Activated effector memory CD4-positive, alpha-beta T cell treated with Interleukin-2 at 50 U/mL for 16 hours (primary cell): Measurements from ENCODE around the gene PRDM8.
"Not testable (repeated sequence)": the region's sequence is repeated elsewhere in the genome, so short reads cannot be mapped to it uniquely, and the experiment has no call there.

Source experiments
- DNase-seq: peaks from one replicate; pipeline ENCODE4 v3.0.0-alpha.2; 2020

The PRDM8 gene

DNA sequence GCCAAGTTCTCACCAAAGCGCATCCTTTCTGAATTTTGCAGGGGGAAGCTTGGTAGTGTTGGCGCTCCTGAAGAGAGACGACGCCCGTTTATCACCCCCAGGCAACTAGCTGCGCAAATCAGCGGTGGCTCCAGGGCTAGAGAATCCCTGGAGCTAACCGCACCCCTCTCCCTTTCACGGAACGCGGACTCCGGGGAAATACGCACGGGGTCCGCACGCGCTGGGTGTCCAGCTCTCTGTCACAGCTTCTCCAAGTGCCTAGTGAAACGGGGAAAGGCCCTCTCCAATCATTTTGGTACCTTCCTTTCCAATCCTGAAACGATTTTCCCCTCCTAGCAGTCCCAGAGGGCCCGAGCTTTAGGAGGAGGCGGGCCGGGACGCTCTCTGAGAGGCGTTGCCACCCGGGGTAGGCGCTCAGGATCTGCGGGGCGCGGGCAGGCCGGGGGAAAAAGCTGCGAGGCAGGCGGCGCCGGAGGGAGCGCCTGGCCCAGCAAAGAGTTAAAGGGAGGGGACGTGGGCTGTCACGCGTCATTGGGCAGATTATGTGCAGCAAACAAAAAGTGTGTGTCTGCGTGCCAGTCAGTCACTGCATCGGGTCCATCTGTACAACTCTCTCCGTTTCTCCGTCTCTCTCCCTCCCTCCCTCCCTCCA, at the start of gene PRDM8:
PRDM8 (plus strand) TSS at position 582 of the 652 bp plus-strand sequence. CDS start 2,578 bp downstream, outside the sequence.
- DNase-seq, result no peak

DNA sequence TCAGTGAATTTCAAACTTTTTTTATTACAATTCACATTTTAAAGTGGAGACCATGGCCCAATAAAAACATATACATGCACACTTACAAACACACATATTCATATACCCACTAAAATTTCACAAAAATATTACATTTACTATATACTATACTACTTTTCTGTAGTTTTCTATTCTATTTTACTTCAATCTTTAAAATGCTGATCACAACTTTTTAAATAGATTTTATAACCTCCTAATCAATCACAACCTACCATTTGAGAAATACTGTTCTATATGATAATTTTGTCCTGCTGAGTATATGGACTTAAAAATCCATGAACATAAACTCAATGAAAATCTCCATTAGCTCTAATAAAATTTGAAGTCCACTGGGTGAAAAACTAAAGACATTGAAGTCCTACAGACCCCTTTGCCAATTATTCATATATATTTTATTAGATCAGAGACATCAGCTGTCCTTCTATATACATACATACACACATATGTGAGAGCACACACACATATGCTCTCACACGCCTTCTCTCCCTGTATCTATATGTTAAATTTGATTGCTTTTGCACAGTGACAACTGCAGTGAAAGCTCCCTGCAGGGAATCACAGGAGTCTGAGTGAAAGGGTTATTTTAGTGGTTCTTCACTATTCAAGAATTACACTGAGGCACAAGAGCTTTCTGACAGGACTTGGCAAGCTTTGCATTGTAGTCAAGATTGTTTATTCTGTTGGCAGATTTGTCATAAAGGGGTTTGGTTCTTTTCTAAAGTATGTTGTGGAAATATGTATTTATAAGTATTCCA, 46.7 kb upstream of the PRDM8 start:
- DNase-seq, result no peak

DNA sequence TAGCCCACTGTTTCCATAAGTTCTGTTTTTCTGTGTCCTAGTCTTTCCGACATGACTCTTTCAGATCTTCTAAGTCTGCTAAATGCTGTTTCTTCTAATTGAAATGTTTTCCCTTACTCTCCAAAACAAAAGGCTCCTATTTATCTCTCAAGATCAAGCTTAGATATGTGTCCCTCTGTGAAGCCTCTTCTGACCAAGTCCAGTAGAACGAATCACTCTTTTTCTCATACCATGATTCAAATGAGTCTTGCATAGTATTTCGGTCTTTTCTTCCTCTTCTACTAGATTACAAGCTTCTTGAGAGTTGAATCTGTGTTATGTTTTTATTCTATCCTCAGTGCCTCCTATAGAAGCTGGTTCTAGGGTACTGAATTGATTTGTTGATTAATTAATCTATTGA, 45.3 kb upstream of the PRDM8 start:
- DNase-seq, result no peak

DNA sequence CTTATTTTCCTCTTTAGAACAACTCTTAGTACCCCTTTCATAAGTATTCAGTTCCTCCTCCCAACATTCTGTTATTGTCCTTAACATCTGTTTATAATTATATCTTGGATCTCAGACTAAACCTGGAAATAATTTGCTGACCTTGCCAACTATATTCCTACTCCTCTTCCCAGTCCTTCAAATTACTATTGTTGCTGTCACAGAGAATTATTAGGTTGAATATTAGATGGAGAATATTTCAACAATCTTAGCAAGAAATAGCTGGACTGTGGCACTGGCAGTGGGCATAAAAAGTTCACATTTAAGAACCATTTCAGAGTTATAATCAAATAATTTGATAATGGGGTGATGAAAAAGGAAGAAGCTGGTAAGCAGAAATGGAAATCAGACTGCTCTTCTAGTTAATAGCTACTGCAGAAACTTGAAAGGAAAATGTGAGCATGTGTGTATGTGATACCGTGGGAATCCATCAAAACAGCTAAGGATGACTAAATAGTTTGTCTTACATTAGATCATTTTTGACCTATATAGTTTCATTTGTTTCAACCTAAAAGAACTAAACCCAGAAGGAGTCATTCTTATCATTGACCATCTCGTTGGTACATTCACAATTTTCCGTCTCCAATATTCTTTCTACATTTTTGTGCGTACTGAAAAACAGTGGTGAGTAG, 43.3 kb upstream of the PRDM8 start:
- no peak for DNase-seq

DNA sequence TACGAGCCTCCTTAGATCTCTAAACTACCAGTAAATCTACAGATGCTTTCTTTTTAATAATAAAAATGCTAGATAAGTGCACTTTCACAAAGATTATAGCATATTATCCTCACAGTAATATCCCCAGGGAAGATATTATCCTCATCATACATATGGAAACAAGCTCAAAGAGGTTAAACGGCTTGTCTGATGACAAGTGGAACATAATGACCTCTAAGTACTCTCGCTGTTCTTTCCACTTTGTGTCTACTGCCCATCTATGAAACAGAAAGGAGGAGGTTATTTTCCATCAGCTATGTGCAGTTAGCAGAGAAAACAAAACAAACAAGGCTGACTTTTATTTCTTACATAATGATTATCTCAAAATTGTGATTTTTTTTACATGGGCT, 42.8 kb upstream of the PRDM8 start:
- DNase-seq, result no peak

DNA sequence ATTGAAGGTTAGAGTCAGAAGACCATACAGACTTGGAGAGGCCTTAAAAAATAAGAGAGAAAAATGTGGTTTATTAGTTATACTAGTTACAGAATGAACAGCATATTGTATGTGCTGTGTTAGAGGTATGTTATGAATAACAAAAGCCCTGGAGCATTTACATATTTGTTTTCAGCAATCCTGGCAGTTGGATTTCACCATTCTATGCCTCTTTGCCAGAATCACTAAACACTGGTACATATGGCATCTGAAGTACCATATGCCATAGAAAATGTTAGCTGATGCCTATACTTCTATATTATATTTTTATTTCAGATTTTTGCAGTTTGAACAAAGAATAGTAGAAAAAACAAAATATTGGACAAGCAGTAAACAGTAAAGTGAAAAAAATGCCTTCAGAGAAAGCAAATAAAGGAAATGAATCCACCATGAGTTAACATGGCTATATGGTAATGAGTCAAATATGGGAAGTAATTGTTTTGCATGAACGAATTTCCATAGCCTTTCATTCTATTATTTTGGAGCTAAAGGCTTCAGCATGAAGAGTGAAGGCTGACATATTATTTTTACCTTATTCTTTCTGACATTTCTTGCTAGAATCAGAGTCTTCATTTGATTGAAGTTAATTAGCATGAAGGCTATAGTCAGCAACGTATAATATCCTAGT, 41.9 kb upstream of the PRDM8 start:
- DNase-seq, result no peak

DNA sequence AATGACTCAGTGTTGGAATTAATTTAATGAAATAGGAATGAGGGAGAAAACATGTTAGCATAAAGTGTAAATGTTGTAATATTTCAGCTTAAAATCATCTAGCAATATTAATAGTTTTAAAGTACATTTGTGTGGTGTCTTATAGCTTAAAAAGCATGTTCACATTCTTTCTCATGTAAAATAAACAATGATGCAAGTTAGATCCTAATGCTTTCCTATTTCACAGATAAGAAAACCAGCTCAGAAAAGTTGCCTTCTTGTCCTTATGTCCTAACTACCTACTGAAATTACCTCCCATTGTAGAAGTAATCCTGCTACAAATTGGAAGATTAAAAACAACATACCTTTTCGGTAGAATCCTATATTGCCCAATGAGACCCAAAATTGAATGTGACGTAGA, 40.9 kb upstream of the PRDM8 start:
- DNase-seq, result no peak

DNA sequence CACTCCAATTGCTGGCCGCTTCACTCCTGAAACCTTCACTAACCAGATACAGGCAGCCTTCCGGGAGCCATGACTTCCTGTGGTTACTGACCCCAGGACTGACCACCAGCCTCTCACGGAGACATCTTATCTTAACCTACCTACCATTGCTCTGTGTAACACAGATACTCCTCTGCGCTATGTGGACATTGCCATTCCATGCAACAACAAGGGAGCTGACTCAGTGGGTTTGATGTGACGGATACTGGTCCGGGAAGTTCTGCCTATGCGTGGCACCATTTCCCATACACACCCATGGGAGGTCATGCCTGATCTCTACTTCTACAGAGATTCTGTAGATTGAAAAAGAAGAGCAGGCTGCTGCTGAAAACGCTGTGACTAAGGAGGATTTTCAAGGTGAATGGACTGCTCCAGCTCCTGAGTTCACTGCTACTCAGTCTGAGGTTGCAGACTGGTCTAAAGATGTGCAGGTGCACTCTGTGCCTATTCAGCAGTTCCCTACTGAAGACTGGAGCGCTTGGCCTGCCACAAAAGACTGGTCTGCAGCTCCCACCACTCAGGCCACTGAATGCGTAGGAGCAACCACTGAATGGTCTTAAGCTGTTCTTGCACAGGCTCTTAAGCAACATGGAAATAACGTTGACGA, 35.8 kb upstream of the PRDM8 start:
- DNase-seq, result no peak

DNA sequence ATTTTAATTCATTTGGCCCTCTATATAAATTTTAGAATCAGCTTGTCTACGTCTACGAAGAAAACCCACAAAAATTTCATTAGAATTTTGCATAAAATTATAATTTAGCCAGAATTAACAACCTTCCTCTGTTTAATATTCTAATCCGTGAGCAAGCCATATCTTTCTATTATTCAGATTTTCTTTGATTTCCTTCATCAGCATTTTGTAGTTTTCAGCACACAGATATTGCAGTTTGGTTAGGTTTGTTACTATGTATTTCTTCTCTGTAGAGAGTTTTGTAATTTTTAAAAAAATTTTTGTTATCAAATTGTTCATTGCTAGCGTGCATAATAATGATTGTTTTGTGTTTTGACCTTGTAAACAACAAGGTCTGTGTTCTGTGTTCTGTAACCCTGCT, 34.9 kb upstream of the PRDM8 start:
- DNase-seq, result no peak

DNA sequence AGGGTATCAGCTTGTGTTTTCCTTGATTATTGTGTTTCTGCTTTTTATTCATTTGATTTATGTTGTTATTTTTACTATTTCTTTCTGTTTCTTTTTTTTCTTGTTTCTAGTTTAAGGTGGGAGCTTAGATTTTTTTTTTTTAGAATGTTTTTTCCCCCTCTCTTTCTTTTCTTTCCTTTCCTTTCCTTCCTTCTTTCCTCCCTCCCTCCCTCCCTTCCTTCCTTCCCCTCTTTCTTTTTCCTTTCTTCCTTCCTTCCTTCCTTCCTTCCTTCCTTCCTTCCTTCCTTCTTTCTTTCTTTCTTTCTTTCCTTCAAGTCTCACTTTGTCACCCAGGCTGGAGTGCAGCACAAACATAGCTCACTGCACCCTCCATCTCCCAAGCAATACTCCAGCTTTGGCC, 31.4 kb upstream of the PRDM8 start:
- DNase-seq, result no peak

DNA sequence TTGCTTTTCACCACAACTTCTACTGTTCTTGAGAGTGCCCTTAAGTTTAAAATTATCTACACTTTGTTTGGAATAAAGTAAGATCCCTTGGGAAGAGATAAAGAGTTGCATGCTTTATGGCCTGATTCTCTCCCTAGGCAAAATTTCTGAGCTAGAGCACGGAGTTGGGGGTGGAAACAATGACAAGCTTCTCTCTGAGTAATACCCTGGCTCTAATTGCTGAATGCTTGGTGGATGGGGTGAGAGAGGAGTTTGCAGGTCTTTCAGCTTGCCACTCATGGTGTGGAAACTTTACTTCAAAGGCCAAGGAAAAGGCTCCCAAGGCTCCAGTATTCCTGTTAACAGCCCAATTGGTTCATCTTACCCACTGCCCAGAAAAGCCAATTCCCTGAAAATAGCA, 26.1 kb upstream of the PRDM8 start:
- DNase-seq, result no peak

DNA sequence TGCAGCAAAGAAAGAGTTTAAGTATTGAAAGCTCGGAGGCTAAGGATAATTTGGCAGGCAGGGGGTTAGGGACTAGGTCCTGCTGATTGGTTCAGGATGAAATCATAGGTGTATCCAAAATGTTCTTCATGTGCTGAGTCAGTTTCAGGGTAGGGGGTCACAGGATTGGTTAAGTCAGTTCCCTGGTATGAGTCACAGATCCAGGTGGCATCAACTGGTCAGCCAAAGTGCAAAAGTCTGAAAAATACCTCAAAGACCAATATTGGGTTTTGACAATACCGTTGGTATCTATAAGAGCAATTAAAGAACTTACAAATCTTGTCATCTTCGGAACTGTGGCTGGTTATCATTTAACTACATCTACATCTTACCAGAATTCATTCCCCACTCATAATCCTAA, 25.6 kb upstream of the PRDM8 start:
- DNase-seq, result no peak

DNA sequence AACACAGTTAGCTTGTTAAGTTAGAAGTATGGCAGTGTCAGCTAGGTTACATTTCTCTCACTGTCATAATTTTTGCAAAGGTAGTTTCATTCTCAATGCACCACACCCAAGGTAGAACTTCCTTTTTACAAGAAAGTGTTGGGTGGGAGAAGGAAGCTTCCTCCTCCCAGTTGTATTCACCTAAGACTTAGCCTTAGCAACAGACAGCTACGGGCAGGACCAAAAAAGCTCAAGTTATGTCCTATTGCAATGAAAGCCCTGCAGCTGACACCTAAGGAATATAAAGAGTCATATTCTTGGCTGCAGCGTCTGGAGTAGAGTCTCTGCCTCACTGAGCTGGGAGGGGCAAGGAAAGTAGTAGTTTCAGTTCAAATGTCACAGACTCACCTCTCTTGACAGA, 25.1 kb upstream of the PRDM8 start:
- no peak for DNase-seq

DNA sequence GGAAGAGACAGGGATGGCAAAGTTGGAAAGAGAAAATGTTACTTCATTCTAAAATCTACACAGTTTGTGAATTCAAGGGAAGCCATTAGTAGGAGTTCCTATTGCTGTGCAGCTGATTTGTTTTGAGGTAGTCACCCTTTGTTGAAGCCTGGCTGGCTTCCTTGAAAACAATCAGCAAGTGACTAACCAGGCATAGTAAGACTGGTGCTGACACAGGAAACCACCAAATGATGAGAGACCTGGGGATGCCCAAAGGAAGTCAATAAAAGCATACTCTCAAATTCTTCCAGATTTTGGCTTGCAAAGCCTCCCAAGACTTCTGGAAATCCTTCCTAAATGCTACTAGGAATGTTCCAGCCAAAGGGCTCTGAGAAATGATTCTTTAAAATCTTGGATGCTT, 23.9 kb upstream of the PRDM8 start:
- DNase-seq, result no peak

DNA sequence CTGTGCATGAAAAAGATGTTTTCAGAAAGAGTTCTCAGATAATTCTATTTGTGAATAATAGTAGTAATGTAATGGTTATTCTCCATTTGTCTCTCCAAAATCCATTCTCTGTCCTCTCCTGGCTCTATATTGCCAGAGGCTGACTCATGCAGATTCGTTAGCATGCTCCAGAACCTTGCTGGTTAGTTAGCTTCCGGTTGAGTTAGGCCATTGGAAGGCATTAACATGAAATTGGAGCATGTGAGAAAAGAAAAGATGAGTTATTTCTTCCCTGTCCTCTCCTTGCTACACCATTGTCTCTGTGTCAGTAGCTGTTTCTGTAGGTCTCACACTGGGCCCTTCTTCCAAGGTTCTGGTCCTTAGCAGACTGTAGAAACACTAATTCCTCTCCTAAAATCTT, 23.5 kb upstream of the PRDM8 start:
- DNase-seq, result no peak

DNA sequence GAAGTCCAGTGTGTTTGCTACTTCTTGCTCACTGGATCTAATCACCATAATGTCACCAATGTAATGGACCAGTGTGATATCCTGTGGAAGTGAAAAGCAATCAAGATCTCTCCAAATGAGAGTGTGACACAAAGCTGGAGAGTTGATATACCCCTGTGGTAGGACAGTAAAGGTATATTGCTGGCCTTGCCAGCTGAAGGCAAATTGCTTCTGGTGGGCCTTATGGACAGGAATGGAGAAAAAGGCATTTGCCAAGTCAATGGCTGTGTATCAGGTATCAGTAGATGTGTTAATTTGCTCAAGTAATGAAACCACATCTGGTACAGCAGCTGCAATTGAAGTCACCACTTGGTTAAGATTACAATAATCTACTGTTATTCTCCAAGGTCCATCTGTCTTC, 19.5 kb upstream of the PRDM8 start:
- DNase-seq, result not testable (repeated sequence)

DNA sequence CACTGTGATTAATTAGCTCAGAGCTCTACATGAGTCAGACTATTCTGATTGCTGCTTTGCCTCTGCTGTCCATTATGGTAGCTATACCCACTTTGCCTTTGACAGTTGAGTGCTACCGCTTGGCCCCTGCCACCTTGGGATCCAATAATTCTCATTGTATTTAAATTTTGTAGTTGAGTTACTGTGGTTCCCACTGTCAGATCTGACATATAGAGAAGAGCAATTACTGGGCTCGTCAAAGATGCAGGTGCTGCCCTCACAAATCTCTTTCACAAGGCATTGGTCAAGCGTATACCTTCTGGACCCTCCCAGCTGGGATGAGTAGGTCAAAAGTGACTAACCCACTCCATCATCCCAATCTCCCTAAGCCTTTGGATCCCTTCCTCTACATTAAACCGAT, 18.3 kb upstream of the PRDM8 start:
- no peak for DNase-seq

DNA sequence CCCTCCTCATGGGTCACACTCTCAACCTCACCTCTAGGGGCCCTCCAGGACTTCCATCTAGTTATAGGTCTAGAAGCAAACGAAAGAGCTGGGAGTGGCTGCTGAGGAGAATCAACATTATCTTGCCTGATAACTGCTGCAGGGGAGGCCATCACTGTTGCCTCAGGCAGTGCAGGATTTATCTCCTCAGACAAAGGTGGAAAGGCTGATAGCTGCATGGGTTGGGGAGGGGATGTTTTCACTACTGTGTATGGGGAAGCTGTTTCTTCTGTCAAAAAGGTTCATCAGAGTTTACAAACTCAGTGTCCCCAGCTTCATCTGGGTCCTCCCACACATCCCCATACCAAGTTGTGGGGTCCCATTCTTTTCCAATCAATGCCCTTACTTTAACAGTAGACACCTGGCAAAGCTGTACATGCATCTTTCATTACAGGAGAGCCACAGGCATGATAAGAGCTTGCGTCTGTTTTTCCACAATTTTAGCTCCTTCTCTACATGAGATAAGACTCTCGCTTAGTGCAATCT, 17.6 kb upstream of the PRDM8 start:
- DNase-seq, result no peak

DNA sequence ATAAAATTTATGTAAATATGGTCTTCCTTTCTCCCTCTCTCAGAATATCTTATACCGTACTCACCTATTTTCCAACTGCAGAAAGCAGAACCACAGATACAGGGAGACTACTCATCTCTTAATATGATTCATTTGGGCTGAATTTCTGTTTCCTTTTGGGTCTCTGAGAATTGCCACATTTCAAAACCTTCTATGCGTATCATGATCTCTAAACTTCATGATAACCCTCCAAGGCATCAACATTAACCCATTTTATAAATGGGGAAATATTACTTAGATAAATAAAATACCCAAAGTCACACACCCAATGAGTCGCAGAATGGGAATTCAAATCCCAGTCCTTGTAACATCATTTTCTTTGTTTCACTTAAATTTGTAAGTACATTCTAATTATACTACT, 16.6 kb upstream of the PRDM8 start:
- no peak for DNase-seq

DNA sequence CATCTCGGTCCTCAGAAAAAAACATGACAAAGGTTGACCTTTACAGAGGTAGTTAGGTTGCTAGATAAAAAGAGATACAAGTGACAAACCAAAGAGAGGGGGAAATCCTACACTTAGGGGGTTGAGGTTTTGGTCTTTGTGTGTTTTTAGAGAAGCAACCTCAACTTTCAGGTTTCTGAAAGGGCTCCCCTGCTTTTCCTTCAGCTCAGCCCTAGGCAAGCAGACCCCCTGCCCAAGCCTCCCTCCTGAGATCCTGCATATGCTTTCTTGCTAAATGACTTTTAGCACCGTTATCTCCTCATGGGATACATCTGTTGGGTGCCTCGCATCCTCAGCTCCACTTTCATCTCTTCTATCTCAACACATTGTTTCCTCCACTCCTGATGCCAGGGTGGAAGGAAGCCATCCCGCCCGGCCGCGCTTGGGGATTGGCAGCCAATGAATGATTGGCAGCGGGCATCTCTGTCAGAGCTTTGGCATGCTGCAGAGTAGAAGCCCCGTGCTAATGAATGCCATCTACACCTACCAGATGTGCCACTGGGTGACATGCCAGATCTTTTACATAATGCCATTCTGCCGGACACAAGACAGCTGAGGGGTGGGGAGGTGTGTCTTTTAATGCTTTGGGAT, 15.0 kb upstream of the PRDM8 start:
- DNase-seq, result no peak

DNA sequence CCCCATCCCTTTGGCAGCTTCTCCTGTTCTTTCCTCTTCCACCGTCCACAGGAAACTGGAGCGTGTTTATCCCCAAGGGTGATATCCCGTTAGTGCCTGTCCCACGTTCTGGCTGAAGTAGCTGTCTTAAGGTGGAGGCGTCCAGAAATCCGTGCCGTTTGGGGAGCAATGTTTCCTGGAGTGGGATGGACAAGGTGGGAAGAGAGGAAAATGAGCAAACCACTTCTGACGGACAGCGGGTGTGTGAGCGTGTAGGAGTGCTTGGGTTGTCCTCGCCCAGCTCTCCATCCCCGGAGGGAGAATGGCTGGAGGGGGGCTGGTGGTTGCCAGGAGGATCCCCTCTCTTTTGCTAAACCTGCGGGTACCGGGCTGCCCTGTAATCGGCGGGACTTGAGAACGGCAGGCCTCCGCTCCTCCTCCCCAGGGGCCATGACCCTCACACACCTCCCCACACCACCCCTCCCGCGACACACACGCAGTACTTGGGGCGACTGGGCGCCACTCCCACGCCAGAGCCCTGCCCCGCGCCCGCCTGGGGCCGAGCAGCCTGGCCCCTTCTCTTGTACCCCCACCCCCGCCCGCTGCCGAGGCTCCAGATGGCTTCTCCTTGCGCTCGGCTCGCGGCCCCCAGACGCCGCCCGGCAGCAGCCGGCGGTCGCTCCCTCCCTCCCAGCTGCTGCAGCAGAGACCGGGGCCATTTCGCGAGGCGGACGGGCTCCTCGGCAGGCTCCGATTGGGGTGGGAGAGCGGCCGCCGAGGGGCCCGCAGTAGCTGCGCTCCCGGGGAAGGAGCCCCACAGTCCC, 13.9 kb upstream of the PRDM8 start:
- DNase-seq, result no peak
